Glomerular visceral epithelial cell (primary cell): Measurements from ENCODE around the gene ADH4.
A peak's percentile ranks its signal among the peaks of the same experiment; 100 is the strongest.
"Not testable (repeated sequence)": the region's sequence is repeated elsewhere in the genome, so short reads cannot be mapped to it uniquely, and the experiment has no call there.

Experiments
- DNase-seq: peaks from one replicate; pipeline ENCODE4 v3.0.0-alpha.2; 2016; ENCODE audit errors: extremely low spot score

Gene ADH4

GRCh38 chr4:99144070-99144469, at the start of gene ADH4:
ADH4 (minus strand) TSS chr4:99144297; CDS start chr4:99144222, 75 bp downstream.
- no peak for DNase-seq

DNA sequence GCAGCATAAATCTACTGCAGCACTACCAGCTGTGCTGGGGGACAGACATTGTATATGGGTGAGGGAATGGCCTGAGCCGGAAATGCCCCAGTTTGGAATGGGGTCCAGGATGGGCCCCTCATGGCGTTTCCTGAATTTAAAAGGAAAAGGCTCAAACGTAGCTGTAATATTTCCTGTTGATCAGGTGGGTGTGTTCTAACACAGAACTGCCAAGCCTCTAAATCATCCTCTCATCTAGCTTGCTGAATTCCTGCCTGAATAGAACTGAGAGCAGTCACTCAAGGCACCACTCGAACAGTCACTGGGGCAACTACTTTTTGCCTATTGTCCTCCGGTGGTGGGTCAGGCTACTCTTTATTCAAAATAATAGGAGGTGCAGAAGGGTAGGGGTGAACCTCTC, 46.2 kb upstream of the ADH4 start:
- DNase-seq: no peak

DNA sequence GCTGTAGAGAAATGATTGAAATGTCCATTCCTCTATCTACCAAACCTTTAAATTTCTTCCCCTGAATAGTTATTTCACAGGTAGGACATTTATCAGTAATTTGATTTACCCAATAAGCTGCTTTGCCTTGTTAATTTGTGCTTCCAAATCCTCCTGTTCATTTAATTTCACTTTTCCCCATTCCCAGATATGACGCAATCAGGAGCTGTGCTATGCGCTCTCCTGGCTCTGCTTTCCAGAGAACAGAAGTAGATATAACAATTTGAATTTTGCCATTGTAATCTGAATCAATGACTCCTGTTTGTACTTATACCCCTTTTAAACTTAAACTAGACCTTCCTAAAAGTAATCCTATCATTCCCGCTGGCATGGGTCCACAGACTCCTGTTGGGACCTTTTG, 45.8 kb upstream of the ADH4 start:
- not testable (repeated sequence) for DNase-seq

GRCh38 chr4:99186029-99186428, 41.9 kb upstream of the ADH4 start:
- no peak for DNase-seq

DNA sequence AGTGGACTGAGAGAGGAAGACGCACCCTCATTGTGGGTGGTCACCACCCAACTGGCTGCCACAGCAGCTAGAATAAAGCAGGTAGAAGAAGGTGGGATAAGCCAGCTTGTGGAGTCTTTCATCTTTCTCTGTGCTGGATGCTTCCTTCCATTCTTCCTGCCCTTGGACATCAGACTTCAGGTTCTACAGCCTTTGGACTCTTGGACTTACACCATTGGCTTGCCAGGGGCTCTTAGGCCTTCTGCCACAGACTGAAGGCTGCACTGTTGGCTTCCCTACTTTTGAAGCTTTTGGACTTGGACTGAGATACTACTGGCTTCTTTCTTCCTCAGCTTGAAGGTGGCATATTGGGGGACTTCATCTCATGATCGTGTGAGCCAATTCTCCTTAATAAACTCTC, 41.5 kb upstream of the ADH4 start:
- DNase-seq: no peak

GRCh38 chr4:99180382-99181070, 36.4 kb upstream of the ADH4 start:
- DNase-seq: peak; percentile 52

DNA sequence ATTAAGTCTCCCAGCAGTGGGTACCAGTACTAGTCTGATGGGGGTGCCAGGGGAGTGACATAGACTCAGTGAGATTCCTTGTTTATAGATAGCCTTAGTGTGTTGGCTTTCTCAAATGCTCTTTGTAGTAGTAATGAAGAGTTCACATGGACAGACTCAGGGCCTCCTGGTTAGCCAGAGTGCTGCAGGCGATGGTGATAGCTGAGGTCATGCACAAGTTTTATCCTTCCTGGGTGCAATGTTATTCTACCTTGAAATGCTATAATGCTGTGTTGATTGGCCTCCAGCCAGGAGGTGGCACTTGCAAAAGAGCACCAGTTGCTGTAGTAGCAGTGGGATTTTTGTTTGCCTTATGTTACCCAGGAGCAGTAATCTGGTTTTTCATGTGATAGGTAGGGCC, 35.5 kb upstream of the ADH4 start:
- no peak for DNase-seq

DNA sequence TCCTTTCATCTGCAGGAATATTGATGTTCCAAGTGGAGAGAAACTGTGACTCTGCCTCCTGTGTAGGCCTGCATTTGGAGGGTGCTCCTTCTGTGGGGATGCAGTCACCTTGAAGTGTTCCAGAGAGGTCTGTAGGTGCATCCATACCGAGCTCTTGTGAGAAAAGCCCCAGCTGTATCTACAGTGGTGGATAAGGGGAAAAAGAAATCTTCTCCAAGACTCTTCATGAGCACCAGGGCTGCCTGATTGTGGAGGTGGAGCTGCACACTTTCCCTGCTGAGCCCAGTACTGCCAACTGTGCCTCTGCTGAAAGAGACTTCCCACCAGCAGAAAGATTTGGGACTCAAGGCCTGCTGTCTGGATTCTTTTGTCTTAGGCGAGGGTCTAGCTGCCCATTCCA, 35.1 kb upstream of the ADH4 start:
- DNase-seq: no peak

- DNase-seq: no peak
These were observed 22.4 kb upstream of the ADH4 start for GRCh38 chr4:99166544-99166943.

GRCh38 chr4:99165978-99166377, 21.9 kb upstream of the ADH4 start:
- DNase-seq: no peak

DNA sequence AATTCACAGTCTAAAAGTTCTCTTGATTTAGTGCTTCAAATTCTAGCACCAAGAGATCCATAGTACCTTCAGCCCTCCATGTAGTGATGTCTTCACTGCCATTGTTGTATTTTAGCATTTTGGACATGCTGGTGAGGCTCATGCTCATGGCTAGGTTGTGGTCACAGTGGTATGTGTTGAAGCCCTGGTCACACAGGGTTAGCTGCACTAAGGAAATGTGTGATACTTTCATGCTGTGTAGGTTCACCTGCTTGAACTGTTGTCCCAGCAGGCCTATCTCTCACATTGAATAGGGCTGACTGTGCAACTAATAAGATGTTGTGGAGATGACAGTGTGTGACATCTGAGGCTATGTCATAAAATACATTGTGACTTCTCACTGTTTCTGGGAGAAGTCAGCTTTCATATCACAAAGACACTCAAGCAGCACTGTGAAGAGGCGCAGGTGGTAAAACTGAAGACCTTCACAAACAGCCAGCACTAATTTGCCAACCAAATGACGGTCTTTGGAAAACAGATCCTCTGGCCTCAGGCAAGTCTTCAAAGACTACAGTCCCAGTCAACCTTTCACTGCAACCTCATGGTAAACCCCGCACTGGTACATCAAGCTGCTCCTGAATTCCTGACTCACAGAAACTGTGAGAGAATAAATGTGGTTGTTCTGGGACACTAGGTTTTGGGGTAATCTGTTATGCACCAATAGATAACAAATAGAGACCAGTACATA, 17.4 kb upstream of the ADH4 start:
- DNase-seq: no peak

DNA sequence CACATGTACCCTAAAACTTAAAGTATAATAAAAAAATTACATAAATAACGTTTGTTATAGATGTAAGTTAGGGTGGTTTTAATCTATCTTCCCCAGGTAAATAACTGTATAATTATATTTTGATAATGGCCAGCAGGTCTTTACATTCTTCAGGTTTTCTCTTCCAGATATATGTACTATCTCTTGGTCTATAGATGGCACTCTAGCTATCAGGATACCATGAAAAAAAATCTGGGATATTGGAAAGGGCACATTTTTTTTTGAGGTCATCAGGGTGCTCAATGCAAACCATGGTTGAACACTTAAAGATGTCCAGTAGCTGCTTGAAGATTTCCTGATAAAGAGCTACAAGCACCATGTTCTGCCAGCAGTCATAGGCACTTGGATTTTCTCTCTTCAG, 15.6 kb upstream of the ADH4 start:
- no peak for DNase-seq

- DNase-seq: no peak
These were observed 13.4 kb upstream of the ADH4 start for GRCh38 chr4:99157478-99157935.

DNA sequence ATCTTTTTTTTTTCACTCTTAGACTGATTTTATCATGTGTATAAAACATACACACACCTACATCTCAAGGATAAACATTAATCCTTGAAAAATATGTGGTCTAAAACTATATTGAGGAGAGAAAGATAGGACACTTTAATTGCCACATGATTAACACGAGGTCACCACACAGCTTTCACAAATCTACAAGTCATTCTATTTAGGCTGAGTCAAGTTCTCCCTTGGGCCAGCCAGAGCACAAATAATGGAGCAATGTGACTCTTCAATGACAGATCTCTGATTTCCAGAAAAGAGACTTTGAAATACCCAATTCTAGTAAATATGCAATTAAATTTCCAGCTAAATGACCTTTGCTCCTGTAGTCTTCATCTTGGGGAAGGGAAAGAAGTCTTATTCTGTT, 12.9 kb upstream of the ADH4 start:
- DNase-seq: no peak

DNA sequence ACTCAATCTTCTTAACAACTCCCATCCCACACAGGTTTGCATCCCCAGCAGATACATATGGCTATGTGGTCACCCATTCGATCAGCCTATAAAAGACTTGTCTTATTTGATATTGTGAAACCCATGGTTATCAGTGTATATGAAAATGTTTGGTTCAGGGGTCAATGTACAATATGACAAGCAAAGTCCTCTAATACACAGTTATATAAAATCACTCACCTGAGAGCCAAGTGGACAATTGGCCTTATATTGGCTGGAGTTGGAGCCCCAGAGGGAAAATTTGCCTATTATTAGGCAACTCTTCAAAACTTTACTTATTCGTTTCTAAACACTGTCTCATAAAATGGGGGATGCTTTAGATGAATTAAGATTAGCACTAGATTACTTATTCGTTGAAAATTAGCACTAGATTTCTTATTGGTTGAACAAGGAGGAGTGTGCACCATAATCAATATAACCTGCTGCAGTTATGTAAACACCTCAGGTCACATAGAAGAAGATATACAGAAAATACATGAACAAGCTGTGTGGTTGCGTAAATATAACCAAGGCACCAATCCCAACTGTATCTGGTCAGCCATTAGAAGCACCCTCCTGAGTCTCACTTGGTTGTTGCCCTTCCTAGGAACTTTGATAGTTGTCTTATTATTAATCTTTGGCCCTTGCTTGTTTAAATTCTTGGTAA, 10.7 kb upstream of the ADH4 start:
- DNase-seq: no peak

- DNase-seq: no peak
These were observed 7.9 kb upstream of the ADH4 start for GRCh38 chr4:99151995-99152394.

- no peak for DNase-seq
These were observed 7.4 kb upstream of the ADH4 start for GRCh38 chr4:99151452-99151851.

DNA sequence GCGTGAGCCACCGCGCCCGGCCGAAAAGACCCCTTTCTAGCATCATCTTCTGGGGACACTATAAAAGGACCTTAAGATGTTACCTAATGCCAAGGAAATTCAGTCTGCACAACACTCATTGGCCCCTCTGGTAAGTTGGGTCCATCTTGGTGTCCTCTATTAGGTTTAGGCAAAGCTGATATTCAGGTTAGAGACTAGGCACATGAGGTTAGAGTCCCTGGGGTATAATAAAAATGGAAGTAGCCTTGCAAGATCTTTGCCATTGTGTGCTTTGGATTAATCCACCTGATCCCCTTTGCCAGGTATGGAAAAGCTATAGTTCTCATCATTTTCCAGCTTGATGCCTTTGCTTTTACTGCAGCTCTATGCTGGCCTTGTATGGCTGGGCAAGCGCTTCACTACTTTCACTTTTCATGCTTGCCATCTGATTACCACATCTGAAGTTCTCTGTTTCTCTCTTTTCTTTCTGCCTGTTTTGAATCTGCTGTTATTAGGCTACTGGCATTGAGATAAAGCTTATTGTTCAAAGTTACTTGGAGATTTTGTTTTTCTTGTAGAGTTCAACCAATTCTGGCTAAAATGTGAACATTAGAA, 5.4 kb upstream of the ADH4 start:
- DNase-seq: no peak

DNA sequence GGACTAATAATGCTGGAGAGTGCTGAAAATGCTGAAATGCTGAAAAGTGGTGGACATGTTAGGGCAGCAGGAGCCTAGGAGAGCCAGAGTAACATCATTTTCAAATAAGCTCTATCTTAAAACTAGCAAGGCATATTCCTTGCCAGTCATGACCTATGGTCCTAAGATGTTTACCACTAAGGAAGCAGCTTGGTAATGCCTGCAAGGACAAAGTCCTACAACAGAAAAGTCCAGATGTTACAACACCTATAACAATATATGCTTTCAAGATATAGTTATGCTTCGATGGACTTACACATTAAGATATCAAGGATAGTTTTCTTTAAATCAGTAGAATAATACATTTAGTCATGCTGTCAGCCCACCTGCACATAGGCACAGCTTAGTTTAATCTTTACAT, 4.5 kb upstream of the ADH4 start:
- DNase-seq: no peak

- DNase-seq: no peak
These were observed 490 bp upstream of the ADH4 start for GRCh38 chr4:99144587-99144986.

DNA sequence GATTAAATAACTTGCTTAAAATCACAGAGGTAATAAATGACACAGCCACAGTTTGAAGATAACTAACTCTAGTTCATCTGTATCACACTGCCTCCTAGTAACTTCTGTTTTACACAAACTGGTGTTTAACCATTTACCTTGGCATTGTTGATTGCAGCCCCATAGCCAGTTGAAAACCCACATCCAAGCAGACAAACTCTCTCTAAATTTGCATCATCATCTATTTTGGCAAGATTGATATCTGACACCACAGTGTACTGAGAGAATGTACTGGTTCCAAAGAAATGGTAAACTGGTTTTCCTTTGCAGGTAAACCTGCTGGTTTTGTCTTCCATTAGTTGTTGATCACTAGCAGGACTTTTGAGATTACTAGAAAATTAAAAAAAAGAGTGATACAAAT, 7.8 kb downstream of the ADH4 start:
- DNase-seq: no peak

GRCh38 chr4:99135541-99136162, 8.4 kb downstream of the ADH4 start:
- DNase-seq: no peak
